Esophagus squamous epithelium (tissue), 4 donors: Measurements from ENCODE around the gene METRN.

Source experiments
- POLR2A ChIP-seq, 4 donors: fragments of 450-650 bp; IDR thresholded peaks; one replicate each; pipeline ENCODE4 v1.6.1; 2017; ENCODE audit warnings: antibody characterized with exemption in 4 of 4, mild to moderate bottlenecking in 4 of 4, moderate library complexity in 3 of 4
- TF ChIP-seq, protein P1 (sequence below), 6 experiments: fragments of 450-650 bp in 4 of 6; fragments of 200-600 bp in 2 of 6; sonication (generic) in 2 of 6; IDR thresholded peaks; one replicate each; pipeline ENCODE4 v1.5.1; 2016 to 2019; ENCODE audit warnings: antibody characterized with exemption in 6 of 6, mild to moderate bottlenecking in 4 of 6, moderate library complexity in 4 of 6

DNA sequence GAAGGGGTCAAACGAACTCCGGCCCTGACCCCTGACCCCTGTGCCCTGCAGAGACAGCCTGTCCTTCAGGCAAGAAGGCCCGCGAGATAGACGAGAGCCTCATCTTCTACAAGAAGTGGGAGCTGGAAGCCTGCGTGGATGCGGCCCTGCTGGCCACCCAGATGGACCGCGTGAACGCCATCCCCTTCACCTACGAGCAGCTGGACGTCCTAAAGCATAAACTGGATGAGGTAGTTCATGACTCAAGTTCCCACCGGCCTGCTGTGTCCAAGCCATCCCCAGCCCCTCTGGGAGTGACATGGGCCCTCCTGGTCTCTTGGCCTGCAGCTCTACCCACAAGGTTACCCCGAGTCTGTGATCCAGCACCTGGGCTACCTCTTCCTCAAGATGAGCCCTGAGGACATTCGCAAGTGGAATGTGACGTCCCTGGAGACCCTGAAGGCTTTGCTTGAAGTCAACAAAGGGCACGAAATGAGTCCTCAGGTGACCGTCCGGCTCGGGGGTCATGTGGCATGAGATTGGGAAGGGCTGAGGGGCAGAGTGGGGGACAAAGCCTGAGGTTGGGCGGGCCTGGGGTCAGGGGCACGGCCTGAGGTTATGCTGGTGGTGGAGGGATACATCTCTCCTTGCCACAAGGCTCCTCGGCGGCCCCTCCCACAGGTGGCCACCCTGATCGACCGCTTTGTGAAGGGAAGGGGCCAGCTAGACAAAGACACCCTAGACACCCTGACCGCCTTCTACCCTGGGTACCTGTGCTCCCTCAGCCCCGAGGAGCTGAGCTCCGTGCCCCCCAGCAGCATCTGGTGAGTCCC is 51.3 kb downstream of the METRN start:
- TF ChIP-seq, protein P1, sequence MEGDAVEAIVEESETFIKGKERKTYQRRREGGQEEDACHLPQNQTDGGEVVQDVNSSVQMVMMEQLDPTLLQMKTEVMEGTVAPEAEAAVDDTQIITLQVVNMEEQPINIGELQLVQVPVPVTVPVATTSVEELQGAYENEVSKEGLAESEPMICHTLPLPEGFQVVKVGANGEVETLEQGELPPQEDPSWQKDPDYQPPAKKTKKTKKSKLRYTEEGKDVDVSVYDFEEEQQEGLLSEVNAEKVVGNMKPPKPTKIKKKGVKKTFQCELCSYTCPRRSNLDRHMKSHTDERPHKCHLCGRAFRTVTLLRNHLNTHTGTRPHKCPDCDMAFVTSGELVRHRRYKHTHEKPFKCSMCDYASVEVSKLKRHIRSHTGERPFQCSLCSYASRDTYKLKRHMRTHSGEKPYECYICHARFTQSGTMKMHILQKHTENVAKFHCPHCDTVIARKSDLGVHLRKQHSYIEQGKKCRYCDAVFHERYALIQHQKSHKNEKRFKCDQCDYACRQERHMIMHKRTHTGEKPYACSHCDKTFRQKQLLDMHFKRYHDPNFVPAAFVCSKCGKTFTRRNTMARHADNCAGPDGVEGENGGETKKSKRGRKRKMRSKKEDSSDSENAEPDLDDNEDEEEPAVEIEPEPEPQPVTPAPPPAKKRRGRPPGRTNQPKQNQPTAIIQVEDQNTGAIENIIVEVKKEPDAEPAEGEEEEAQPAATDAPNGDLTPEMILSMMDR (IDR thresholded peaks at IDR 0.05) = no peak
- TF ChIP-seq POLR2A (IDR thresholded peaks at IDR 0.05) = no peak
